Hepatocyte (in vitro differentiated cells): Measurements from ENCODE around the gene CLSTN1.

Experiments used
- EZH2 ChIP-seq: fragments of 200-600 bp; sonication (generic); IDR thresholded peaks from 2 replicates; pipeline ENCODE4 v1.6.1; 2016; ENCODE audit warnings: antibody characterized with exemption, mild to moderate bottlenecking, borderline replicate concordance
- EZH2phosphoT487 ChIP-seq: fragments of 200-600 bp; sonication (generic); IDR thresholded peaks from one replicate; pipeline ENCODE4 v1.6.1; 2018; ENCODE audit warnings: antibody characterized with exemption, mild to moderate bottlenecking, low read depth, moderate library complexity; ENCODE audit not compliant: unreplicated experiment, severe bottlenecking
- TF ChIP-seq, protein P1 (sequence below): fragments of 200-600 bp; sonication (generic); IDR thresholded peaks from 2 replicates; pipeline ENCODE4 v1.5.1; 2016; ENCODE audit warnings: antibody characterized with exemption, mild to moderate bottlenecking; ENCODE audit not compliant: poor library complexity

DNA sequence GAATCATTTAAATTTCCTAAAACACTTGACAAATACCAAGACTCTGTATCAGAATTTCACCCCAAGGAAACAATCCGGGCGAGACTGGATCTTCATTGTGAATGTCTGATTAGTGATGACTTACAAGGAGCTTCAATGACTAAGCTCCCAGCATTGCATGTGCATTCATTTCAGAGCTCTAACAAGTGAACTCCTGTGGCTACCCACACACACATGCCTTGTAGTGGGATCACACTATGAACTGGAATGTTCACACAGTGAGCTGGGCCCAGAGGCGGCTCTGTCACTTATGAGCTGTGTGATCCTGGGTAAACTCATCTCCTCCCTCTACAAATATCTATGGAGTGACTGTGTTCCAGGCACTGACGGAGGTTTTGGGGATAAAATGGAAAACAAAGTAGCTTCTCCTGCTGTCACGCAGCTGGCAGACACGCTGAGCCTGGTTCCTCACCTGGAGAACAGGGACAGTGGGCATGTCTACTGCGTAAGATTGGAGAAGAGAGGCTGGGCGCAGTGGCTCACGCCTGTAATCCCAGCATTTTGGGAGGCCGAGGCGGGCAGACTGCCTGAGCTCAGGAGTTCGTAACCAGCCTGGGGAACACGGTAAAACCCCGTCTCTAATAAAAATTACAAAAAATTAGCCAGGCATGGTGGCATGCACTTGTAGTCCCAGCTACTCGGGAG lies 56.9 kb downstream of the CLSTN1 start:
- TF ChIP-seq, protein P1, sequence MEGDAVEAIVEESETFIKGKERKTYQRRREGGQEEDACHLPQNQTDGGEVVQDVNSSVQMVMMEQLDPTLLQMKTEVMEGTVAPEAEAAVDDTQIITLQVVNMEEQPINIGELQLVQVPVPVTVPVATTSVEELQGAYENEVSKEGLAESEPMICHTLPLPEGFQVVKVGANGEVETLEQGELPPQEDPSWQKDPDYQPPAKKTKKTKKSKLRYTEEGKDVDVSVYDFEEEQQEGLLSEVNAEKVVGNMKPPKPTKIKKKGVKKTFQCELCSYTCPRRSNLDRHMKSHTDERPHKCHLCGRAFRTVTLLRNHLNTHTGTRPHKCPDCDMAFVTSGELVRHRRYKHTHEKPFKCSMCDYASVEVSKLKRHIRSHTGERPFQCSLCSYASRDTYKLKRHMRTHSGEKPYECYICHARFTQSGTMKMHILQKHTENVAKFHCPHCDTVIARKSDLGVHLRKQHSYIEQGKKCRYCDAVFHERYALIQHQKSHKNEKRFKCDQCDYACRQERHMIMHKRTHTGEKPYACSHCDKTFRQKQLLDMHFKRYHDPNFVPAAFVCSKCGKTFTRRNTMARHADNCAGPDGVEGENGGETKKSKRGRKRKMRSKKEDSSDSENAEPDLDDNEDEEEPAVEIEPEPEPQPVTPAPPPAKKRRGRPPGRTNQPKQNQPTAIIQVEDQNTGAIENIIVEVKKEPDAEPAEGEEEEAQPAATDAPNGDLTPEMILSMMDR = no peak
- TF ChIP-seq EZH2 (no peak), EZH2phosphoT487 (no peak)
